Activated CD4-positive, alpha-beta T cell treated with anti-CD3 and anti-CD28 coated beads, Interleukin-2, amount 50 U/mL, for 24 hours (primary cell): ENCODE results near the gene LTBP1.
"Not testable (repeated sequence)": the region's sequence is repeated elsewhere in the genome, so short reads cannot be mapped to it uniquely, and the experiment has no call there.

Source experiments
- DNase-seq, 2 donors: peaks; one replicate each; pipeline ENCODE4 v3.0.0-alpha.2; 2020; ENCODE audit warnings: low read depth in 1 of 2, low spot score in 1 of 2

The LTBP1 gene

DNA sequence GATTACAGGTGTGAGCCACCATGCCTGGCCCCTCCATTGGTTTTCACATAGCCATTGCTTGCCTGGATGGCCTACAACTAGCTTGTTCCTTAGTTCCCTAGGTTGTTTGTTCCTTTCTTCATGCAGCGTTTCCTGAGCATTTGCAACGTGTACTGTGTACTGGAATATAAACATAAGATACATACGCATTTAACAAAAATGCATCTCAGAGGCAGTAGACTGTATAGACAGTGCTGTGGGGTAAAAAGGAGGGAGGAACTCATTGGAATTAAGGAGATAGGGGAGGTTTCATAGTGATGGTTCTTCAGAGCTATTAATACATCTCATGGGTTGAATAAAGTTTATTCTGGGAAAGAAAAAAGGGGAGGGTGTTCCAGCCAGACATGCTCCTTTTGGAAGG, 269.2 kb downstream of the LTBP1 start:
- DNase-seq: no peak

DNA sequence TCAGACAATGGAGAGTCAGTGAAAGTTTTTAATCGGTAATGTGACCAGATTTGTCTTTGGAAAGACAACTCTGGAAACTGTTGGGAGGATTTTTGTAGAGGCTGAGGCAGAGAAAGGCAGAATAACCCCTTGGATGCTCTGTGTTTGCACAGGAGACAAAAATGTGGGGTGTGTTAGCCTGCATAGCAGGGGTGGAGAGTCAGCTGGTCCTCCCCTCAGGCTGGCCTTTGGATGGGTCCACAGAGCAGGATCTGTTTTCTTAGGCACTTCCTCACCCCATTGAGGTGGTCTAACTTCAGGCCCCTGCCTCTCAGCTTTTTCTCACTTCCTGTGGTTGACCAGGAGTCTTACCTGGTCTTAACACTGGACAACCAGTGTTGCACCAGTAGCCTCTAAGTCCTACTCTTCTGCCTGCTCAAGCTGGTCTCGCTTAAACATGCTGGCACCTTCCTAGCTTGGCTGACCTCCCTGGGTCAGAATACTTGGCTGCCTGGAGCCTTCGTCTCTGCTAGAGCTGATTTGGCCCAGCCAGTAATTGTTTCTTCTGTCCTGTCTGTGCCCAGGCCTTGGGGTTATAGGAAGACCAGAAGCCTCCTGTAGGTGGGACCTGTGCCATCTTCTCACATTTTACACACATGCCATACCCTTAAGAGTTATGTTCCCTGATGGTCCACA, 269.9 kb downstream of the LTBP1 start:
- DNase-seq: no peak

DNA sequence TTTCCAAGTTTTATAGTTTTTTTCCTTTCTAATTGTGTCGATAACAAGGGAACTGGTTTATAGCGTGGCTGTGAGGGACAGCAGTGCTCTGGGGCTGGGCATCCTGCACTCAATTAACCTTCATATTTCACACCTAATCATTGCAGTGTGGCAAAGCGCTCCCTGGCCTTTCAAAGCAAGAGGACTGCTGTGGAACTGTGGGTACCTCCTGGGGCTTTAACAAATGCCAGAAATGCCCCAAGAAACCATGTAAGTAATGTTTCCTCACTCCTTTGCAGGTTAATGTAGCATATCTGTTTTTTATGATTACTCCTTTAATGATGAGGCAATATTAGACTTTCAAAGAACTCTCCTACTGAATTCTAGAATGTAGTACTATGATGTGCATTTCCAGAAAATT, 270.7 kb downstream of the LTBP1 start:
- no peak for DNase-seq

DNA sequence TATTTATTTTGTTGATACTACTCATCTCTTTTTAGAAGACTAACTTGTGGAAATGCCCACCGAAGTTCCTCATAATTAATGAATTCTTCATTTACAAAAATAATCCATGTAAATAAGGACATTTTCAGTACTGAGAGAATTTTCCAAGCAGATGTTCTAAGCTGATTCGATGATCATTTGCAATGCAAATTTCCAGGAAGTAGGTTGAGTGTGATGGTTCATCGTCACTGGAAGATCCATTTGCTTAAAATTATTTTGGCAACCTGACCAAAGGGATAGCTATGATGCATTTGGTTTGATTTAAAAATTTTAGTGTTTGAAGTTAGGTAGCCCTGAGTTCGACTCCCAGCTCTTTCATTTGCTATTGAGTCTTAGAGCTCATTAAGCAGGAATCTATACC, 272.4 kb downstream of the LTBP1 start:
- no peak for DNase-seq

DNA sequence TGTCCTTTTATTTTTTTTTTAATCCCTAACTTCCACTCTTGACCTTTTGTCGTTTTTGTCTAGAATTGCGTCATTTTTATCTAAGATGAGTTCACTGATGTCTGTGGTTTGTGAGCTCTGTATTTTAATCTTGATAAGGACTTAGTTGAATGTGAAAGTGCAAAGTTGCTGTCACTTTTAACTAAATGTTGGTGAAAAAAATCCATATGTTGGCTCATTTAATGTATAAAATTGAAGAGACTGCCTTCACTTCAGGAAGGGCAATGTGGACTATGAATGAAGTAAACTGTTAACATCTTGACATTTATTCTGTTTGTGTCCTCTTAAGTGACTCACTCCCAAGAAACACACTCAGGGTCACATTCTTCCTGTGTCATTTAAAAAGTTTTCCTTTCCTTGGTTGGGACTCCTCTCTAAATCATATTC, 273.1 kb downstream of the LTBP1 start:
- DNase-seq: no peak

DNA sequence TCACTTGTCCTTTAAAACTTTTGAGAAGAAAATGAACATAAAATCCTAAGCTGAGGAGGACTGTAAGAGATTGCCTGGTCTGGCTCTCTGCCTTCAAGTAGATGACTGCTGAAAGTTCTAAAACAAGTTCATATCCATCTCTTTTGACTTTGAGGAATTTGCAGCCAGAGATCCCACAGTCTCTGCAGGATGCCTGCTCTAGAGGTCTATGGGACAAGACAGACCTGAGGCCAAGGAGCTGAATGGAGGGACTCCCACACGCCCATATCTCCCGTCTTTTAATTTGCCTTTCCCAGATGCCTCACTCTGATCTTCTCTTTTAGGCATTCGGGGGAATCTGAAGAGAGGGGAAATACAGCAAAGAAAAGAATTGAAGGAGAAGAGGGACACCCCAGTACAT, 273.8 kb downstream of the LTBP1 start:
- no peak for DNase-seq

DNA sequence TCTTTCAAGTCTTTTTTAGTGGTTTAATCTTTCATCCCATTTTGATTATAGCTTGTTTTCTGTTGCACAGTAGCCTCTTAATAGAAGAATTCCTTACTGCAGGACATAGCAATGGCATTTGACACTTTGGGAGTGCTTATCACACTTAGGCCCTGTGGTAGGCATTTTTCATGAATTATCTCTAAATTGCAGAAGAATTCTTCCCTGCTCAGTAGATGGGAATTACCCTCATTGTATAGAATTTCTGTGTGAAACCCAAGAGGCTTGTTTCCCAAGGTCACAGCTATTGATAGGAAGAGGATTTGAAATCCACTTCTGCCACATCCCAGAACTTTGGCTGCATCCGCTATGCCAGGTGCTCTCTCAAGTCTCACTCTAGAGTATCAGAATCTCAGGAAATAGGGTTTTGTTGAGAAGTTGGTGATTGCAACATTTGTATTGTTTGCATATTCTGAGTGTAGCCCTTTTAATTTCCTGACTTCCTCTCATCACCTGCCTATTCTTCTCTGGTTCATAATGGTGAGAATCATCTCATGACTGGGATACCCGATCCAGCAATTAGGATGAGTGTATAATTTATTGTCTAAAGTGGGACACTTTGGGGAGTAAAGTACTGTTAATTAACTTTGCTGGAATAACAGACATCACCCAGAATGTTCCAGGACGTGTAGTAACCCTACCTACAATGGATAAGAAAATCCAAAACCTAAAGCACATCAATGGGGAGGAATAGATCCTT, 274.5 kb downstream of the LTBP1 start:
- DNase-seq: no peak

DNA sequence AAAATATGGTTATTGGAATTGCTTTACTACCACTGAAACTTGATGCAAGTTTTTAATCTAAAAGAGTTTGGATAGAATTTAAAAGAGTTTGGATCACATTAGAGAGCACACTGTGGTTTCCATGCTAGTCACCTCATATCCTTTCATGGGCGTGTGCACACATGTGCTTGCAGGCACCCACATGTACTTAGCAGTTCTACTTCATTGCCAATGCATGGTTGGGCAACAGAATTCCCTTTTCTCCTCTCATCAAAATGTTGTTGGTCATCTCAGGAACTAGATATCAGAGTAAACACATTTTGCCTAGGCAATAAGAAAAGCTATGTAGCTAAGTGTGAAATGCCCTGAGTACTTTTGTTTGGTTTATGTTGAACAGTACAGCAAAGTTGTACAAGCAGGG, 275.6 kb downstream of the LTBP1 start:
- DNase-seq: no peak

DNA sequence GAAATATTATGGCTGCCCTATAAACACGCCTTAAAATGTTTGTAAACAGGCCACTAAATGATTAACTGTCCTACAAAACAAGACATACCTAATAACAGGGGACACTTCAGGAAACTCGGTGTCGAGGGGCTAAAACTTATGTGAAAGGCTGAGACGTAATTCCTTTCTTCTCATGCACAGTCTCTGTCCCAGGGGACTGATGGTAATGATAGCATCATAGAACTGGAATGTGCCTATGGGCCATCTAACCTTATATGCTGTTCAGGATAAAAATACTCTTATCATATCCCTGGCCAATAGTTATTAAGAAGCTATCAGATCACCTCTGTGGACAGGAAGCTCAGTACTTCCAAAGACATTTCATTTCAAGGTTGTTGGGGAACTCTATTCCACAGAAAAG, 277.1 kb downstream of the LTBP1 start:
- DNase-seq: no peak

DNA sequence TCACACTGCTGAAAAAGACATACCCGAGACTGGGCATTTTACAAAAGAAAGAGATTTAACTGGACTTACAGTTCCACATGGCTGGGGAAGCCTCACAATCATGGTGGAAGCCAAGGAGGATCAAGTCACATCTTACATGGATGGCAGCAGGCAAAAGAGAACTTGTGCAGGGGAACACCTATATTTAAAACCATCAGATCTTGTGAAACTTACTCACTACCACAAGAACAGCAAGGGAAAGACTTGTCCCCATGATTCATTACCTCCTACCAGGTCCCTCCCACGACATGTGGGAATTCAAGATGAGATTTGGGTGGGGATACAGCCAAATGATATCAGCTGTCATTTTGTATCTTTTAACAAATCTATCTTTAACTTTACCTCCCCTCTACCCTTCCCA, 278.6 kb downstream of the LTBP1 start:
- no peak for DNase-seq

DNA sequence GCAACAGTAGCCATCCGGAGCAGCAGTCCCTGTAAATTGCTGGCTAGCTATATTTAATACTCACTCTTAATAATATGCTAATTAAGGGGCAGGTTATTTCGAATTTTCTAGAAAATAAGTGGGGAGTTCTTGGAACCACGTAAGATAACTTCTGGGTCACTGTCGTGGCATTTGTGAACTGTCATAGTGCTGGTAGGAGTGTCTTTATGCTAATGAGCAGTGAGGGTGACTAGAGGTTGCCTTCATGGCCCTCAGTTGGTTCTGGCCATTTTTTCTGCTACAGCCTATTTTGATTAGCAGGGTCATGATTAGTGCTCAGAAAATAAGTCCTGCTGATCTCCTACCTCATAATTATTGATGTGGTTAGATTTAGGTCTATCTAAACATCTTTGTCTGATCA, 279.8 kb downstream of the LTBP1 start:
- no peak for DNase-seq

DNA sequence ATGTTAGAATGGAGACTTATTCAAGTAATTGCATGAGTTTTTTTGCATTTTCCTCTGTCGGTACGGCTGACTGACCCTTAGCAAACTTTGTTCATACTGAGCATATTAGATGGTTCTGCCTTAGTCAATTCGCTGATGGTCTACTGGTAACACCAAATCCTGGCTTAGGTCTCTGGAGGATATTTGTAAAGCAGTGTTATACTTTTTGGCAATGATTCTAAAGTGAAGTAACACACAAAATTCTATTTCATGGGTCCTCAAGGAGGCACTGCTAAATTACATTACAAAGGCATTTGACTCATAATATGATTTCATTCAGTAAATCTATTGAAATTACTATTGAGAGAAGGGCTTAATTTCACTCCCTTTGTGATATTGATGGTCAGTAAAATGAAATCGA, 282.9 kb downstream of the LTBP1 start:
- no peak for DNase-seq

DNA sequence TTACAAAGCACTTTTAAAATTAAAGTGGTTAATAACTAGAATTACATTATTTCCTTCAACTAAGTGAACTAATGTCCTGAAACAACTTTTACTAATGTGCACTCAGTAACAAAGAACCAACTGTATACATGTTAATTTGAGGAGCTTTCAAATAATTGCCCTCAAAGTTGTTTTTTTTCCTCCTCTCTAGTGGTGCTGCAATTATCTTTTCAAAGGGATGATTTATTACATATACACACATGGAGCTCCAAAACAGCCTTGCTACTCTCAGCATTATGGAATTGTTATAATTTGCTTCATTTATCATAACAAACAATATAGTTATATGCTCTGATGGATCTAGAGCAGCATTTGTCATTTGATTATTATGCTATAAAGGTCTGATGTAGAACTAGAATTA, 283.4 kb downstream of the LTBP1 start:
- DNase-seq: no peak

DNA sequence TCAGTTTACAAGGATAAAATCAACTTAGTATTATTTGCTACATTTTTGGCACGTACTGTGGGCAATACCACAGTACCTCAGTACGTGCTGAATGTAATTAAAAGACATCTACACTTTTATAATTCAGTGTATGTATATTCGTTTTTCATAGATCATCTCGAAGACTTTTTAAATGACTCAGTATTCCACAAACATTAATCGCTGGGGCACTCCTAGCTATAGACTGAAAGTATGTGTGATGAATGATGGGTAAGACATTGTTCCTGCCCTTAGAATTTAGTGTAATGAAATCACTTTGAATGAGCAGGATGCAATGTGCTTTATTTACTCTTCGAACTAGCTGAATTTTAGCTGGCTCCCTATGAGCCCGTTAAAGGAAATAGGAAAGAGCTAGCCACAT, 284.1 kb downstream of the LTBP1 start:
- no peak for DNase-seq

DNA sequence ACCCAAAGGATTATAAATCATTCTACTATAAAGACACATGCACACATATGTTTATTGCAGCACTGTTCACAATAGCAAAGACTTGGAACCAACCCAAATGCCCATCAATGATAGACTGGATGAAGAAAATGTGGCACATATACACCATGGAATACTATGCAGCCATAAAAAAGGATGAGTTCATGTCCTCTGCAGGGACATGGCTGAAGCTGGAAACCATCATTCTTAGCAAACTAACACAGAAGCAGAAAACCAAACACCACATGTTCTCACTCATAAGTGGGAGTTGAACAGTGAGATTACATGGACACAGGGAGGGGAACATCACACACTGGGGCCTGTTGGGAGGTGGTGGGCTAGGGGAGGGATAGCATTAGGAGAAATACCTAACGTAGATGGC, 288.8 kb downstream of the LTBP1 start:
- not testable (repeated sequence) for DNase-seq

DNA sequence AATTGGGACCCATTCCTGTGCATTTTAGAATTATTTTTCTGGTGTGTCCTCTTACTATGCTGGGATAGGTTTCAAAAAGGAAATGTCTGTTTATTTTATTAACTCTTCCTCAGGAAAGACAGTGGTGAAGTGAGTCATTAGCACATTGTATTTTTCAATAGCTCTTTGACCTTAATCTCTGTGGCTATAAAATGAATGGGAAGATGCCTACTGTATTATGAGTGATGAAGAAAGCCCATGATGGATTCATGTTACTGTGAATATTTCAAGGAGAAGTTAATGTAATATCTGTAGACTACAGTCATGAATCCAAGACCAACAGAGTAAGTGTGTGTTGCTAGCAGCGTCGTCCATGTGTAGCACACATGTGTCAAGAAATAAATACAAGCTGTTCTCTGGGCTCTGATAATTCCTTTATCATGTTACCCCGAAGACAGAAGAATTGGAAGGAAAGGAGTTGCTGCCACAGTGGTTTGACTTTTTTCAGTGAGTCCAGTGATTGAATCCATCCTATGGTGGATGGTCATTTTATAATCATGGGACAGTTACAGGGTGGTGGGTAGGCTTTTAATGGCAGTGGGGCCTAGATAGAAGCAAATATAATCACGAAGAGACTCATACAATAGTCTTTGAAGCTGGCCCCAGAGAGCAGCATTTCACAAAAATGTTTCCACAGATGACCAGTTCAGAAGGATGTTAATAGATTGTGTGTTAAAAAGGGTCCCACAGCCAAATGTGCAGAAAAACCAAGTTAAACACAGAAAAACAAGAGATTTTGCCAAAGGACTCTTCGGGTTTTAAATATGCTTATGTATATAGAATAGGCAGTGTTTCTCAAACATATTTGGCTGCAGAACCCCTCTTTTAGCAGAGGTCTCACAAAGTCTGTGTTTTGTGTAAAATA, 290.0 kb downstream of the LTBP1 start:
- no peak for DNase-seq

DNA sequence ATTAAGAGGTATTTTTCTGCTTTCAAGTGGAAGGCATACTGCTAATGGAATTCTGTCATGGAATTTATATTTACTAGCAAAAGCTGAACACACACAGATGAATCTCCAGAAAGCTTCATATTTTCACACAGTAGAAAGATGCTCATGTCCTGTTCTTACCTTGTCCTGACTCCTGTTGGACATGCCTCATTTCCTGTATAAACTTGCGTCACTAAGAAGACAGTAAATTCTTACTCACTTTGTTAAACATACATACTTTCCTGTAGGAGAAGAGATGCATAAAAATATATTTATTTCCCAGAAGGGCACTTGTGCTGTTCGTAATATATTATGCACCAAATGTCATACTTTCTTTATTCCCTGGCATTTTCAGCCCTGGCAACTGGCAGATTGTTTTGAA, 291.4 kb downstream of the LTBP1 start:
- DNase-seq: no peak

DNA sequence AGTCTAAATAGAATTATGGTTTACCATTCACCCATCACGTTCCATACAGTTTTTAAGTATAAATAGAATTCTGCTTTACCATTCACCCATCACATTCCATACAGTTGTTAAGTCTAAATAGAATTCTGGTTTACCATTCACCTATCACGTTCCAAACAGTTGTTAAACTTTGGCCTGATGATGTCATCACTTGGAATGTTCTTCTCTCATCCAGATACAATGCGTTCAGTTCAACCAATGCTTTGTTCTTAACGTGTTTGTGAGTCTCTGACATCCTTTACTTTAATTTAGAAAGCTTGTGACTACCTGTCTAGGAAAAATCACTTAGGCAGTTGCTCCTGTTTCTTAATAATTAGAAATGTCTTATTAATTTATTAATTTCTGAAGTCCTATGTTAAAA, 293.4 kb downstream of the LTBP1 start:
- no peak for DNase-seq

DNA sequence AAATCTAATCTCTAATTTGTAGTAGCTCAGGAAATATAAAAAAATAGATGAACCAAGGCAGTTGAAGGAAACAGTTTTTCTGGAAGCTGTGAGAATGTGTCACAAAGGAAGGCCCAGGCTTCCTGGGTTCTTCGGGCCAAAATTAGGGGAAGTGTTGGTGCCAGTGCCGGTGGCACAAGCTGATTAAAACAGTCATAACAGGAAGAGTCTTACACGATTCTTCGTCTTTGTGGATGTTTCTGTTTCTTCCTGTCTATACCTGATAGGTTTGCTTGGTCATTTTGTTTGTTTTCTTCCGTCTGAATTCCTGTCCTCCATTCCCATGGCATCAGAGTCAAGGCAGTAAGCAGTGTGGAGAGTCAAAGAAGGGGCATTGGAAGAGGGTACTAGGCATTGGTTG, 294.3 kb downstream of the LTBP1 start:
- DNase-seq: no peak

DNA sequence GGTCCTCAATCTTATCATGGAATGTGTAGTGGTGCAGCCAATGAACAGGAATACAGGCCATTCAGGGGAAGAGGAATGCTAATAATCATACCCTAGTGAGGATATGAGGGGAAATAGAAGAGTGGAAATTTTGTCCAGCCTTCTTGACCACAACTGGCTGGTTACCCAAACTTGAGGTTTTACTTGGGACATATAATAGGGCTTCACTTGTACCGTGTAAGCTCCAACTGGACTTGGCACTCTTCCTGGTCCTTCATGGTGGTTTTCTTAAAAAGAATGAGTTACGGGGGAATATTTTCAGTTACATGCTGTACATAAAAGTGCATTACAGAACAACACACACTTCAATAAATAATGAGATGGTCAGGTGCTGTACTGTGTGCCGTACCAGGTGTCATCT, 294.8 kb downstream of the LTBP1 start:
- DNase-seq: no peak

DNA sequence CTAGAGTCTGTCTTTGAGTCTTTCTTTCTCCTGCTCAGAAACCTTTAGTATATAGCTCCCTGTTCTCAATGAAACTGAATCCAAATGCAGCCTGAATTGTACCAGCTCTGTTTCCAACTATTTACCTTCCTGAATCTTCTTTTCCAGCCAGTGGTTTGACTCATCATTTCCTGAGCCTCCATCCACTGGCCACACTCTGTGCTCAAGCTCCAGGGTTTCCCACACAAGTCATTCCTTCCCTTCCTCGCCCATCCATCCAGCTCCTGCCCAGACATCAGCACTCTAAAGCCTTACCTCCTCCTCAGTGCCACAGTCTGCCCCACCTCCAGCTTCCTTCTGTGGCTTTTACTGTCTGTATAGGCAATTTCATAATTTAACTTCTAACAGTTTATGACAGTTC, 296.1 kb downstream of the LTBP1 start:
- DNase-seq: no peak

DNA sequence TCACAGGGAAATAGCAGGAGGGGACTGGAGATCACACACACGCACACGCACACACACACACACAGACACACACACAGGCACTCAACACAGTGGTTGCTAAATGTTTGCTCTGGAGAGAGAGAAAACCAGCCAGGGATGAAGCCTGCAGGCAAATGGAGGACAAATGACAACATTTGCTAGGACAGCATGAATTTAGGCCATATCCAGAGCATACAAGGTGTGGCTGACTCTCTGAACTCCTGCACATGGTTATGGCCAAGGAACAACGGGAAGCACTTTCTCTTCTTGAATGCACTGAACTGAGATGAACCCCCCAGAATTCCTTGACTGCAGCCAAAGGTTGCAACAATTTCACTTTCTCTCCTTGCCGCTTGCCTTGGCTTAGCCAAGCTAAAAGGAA, 299.7 kb downstream of the LTBP1 start:
- DNase-seq: no peak
